GM21423 (cell line): Measurements from ENCODE around the gene LUZP2.

Experiments used
- ATAC-seq: cut with Tn5 transposase; IDR thresholded peaks from one replicate; pipeline ENCODE4 v1.9.1; 2021; ENCODE audit warnings: mild to moderate bottlenecking, moderate library complexity; ENCODE audit not compliant: unreplicated experiment

Gene LUZP2

GRCh38 chr11:24560324-24560723 lies 63.5 kb downstream of the LUZP2 start:
- no peak for ATAC-seq

DNA sequence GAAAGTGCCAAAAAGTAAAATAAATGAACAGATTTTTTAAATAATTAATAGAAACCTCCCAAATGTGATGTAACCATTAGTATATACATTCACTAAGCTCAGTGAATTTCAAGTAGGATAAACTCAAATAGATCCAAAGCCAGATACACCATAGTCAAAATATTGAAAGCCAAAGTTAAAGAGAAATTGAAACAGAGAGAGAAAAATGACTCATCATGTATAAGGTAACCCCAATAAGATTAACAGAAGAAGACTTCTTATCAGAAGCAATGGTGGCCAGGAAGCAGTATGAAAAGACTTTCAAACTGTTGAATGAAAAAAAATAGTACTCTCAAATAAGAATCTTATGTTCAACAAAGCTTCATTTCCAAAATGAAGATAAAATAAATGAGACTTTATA lies 70.5 kb downstream of the LUZP2 start:
- peak; percentile 77 for ATAC-seq

GRCh38 chr11:24572376-24572775 lies 75.5 kb downstream of the LUZP2 start:
- ATAC-seq, result no peak

- ATAC-seq, result no peak
Measured at GRCh38 chr11:24574461-24574860, 77.6 kb downstream of the LUZP2 start.

GRCh38 chr11:24575392-24575791 lies 78.5 kb downstream of the LUZP2 start:
- no peak for ATAC-seq

GRCh38 chr11:24585192-24585591 lies 88.3 kb downstream of the LUZP2 start:
- peak; percentile 75 for ATAC-seq

DNA sequence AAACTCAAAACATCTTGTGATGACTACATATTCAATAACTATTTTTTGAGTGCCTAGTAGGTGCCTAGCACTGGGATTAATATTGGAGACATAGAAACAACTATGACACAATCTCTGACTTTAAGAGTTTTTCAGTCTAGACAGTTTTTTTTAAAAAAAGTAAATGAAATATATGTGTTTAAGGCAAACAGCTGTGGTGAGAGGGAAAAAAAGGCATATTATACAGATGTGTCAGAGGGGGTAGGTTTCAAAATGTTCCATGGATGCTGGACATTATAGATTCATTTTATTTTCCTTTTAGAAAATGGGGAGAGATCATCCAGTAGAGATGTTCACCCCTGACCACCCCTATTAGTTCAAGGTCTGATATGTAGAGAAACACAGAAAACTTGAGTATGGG lies 90.8 kb downstream of the LUZP2 start:
- ATAC-seq, result no peak

GRCh38 chr11:24588081-24588480 lies 91.2 kb downstream of the LUZP2 start:
- no peak for ATAC-seq

DNA sequence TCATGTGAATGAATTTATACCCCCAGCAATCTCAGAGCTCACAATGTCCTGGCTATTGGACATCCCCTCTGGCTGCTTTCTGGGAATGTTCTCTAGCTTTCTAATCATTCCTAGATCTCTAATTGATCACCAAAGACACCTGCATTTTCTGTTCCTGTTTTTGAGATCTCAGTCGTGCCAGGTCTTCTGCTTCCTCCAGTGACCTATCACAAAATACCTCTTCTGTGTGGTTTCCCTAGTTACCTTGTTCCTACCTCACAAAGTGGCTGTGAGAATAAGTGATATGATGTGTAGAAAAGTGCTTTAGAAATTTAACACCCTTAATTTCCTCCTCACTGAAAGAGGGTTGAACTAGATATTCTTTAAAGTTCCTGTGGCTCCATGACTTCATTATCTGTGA lies 92.2 kb downstream of the LUZP2 start:
- no peak for ATAC-seq

GRCh38 chr11:24591283-24591682 lies 94.4 kb downstream of the LUZP2 start:
- no peak for ATAC-seq

DNA sequence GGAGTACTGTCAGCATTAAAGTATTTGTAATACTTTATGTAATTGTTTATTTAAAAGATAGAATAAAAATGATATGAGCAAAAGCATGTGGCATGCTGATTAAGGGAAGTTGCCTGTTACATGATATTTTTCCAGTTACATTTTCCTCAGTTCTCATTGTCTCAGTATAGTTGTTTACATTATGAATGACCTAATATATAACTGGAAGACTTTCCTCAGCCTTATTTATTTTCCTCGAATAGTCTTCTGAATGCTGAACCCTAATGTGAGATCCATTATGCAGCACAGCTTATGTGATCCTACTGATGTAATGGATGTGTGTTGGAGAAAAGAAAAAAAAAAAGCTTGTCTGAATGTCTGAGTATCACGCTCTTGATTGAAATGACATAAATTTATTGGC lies 95.5 kb downstream of the LUZP2 start:
- no peak for ATAC-seq

DNA sequence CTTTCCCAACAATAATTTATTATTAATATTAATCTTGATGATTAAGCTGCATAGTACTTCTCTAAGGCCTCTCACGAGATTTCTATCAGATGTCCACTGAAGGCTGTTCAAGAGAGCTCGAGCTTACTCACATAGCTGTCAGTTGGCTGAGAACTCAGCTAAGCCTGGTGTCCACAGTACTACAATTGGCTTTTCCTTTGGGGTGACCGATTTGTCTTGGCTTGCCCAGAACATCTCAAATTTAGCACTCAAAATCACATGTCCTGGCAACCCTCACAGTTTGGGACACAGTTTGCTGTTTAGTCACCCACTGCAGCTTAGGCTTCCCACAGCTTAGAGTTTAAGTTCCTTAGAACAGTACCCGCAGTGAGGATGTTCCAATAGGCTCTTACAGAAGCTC lies 96.5 kb downstream of the LUZP2 start:
- ATAC-seq, result no peak

- ATAC-seq, result no peak
Measured at GRCh38 chr11:24594401-24594800, 97.5 kb downstream of the LUZP2 start.

DNA sequence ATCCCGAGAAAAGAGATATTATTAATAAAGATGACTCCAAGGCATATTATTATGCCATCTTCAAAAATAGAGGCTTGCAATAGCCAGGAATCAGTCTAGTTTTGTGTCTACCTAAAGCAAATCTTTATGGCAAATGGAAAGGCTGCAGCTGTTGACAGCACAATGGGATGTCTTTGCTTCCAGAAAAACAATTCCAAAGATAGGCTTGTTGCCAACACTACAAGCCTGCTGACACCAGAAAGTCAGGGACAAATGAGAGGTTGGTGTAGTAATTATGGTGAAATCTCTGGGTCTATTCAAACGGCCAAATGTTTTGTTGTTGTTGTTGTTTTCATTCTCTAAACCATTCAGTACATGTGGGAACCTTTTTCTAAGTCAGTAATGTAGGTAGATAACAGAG lies 101.8 kb downstream of the LUZP2 start:
- no peak for ATAC-seq

- no peak for ATAC-seq
Measured at GRCh38 chr11:24609192-24610119, 112.6 kb downstream of the LUZP2 start.

- no peak for ATAC-seq
Measured at GRCh38 chr11:24615451-24616160, 118.8 kb downstream of the LUZP2 start.

DNA sequence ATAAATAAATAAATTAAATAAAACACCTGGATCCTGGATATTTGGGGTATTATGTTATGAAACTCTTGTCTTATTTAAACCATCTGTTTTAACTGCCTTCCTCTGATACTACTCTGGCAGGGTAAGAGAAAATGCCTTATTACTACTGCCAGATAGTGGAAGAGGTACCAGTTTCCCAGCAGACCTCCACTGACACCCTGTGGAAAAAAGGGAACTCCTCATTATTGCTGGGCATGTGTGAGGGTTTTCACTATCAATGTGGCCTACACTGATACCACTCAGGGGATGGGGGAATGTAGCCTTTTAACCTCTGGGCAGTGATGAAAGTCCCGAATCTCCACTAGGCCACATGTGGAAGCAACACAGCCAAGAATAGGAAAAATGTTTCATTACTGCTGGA lies 121.0 kb downstream of the LUZP2 start:
- no peak for ATAC-seq

GRCh38 chr11:24619900-24620299 lies 123.0 kb downstream of the LUZP2 start:
- no peak for ATAC-seq

DNA sequence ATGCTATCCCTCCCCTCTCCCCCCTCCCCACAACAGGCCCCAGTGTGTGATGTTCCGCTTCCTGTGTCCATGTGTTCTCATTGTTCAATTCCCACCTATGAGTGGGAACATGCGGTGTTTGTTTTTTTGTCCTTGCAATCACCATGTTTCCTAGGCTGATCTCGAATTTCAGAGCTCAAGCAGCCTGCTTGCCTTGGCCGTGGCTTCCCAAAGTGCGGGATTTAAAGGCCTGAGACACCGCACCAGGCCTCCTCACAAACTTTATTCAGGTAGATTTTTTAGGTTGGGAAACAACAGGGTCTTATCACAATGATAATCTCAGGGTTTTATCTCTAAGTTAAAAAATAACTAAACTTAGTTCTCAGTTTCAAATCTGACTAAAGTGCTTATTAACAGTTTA lies 125.4 kb downstream of the LUZP2 start:
- ATAC-seq, result no peak

DNA sequence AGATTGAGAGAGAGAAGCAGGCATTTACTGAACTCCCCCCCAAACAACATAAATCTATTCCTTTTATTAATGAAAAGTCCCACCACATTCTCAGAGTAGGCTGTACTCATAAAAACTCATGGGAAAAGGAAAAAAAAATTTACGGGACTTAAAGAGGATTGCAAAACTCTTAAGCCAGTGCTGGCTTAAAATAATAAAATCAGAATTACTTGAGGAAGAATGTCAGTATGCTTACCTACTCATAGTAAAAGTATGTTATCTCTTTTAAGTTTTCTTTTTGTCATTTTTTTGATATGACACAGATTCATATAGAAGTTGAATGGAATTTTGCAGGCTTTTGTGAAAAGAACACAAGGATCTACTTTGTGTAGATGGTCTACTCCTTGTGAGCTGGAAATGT lies 126.3 kb downstream of the LUZP2 start:
- no peak for ATAC-seq

GRCh38 chr11:24624432-24624831 lies 127.6 kb downstream of the LUZP2 start:
- ATAC-seq, result no peak

GRCh38 chr11:24625975-24626374 lies 129.1 kb downstream of the LUZP2 start:
- no peak for ATAC-seq
